ENCODE measurements around the gene GK. TPM values are rescaled to one million over a fixed set of nuclear protein-coding genes. Genes with fewer than 3 reads are reported as not detected.

GK gene
- total RNA-seq, 2 donors from 2014 or later = 8.9 to 10.2 TPM

DNA sequence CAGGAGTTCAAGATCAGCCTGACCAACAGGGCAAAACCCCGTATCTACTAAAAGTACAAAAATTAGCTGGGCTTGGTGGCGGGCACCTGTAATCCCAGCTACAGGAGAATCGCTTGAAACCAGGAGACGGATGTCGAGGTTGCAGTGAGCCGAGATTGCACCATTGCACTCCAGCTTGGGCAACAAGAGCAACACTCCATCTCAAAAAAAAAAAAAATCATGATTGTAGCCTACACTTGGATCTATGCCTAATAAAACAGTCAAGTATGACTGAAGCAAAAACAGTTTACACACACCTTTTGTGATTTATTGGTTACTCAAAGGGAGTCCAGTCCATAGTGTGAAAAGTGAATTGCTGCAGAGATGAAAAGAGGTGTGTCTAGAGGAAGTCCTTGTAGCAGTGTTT is 41.0 kb upstream of the GK start:
- Histone ChIP-seq H3K27me3 (ENCODE audit: control insufficient read depth, insufficient read depth, low read length, poor library complexity, severe bottlenecking) (no peaks in the 10 kb centered on the region), H3K27ac (ENCODE audit: low read depth, low read length) (no peak overlapping the region), H3K36me3 (ENCODE audit: control insufficient read depth, insufficient read depth, low read length) (no peaks in the 10 kb centered on the region), H3K9ac (ENCODE audit: extremely low read depth, low read length, poor library complexity, severe bottlenecking) (no peak overlapping the region), H3K9me3 (ENCODE audit: control insufficient read depth, low read length) (no peaks in the 10 kb centered on the region), H3K4me3 (ENCODE audit: low read length) (no peak overlapping the region), H3K4me1 (ENCODE audit: control insufficient read depth, insufficient read depth, low read length) (no peaks in the 10 kb centered on the region)
- TF ChIP-seq, protein P1, sequence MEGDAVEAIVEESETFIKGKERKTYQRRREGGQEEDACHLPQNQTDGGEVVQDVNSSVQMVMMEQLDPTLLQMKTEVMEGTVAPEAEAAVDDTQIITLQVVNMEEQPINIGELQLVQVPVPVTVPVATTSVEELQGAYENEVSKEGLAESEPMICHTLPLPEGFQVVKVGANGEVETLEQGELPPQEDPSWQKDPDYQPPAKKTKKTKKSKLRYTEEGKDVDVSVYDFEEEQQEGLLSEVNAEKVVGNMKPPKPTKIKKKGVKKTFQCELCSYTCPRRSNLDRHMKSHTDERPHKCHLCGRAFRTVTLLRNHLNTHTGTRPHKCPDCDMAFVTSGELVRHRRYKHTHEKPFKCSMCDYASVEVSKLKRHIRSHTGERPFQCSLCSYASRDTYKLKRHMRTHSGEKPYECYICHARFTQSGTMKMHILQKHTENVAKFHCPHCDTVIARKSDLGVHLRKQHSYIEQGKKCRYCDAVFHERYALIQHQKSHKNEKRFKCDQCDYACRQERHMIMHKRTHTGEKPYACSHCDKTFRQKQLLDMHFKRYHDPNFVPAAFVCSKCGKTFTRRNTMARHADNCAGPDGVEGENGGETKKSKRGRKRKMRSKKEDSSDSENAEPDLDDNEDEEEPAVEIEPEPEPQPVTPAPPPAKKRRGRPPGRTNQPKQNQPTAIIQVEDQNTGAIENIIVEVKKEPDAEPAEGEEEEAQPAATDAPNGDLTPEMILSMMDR (conservative IDR thresholded peaks at IDR 0.05) = no peak
- no peak overlapping the region for H3K4me3 Mint-ChIP-seq
- no peaks in the 10 kb centered on the region for H3K36me3 Mint-ChIP-seq (ENCODE audit: low read depth)
- no peaks in the 10 kb centered on the region for H3K27me3 Mint-ChIP-seq (ENCODE audit: insufficient read depth)
- WGBS, 2 experiments (ENCODE audit: insufficient coverage in 1 of 2, insufficient read length in 1 of 2) = 81% methylated on average over 6 of the region's 6 CpGs; no CpG with 5 or more reads in 1 of the 2 experiments
- H3K4me1 Mint-ChIP-seq = peaks cover 6% of the 10 kb centered on the region
- DNase-seq = no peak
- H3K27ac Mint-ChIP-seq = no peak overlapping the region
- peaks cover 12% of the 10 kb centered on the region for H3K9me3 Mint-ChIP-seq

DNA sequence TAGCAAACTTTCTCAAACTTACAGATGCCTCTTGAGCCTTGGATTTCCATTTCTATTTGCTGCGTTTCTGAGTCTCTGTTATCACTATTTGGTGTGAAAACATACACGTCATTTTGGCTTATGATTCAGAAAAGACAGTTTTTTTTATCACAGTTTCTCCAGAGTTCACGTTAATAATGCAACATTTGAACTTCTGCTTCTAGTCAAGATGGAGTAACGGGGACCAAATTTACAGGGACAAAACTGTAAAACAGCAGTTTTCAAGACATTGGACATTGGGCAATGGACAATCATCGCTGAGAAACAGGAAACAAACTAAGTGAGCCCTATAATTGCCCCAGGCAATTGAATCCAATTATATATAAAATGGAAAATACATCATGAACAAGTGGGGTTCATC is 39.5 kb upstream of the GK start:
- H3K27me3 ChIP-seq (ENCODE audit: control insufficient read depth, insufficient read depth, low read length, poor library complexity, severe bottlenecking) = no peaks in the 10 kb centered on the region
- H3K36me3 ChIP-seq (ENCODE audit: control insufficient read depth, insufficient read depth, low read length) = no peaks in the 10 kb centered on the region
- H3K9ac ChIP-seq (ENCODE audit: extremely low read depth, low read length, poor library complexity, severe bottlenecking) = no peak overlapping the region
- WGBS, 2 experiments (ENCODE audit: insufficient coverage in 1 of 2, insufficient read length in 1 of 2) = 97 to 100% methylated on average over 4 of the region's 5 CpGs
- Mint-ChIP-seq H3K36me3 (ENCODE audit: low read depth) (no peaks in the 10 kb centered on the region), H3K4me3 (no peak overlapping the region), H3K27ac (no peak overlapping the region), H3K9me3 (peaks cover 12% of the 10 kb centered on the region), H3K27me3 (ENCODE audit: insufficient read depth) (no peaks in the 10 kb centered on the region), H3K4me1 (peaks cover 12% of the 10 kb centered on the region)
- TF ChIP-seq, protein P1 (conservative IDR thresholded peaks at IDR 0.05) = no peak
- DNase-seq = no peak
- H3K4me1 ChIP-seq (ENCODE audit: control insufficient read depth, insufficient read depth, low read length) = no peaks in the 10 kb centered on the region
- no peak overlapping the region for H3K4me3 ChIP-seq (ENCODE audit: low read length)
- no peaks in the 10 kb centered on the region for H3K9me3 ChIP-seq (ENCODE audit: control insufficient read depth, low read length)
- H3K27ac ChIP-seq (ENCODE audit: low read depth, low read length) = no peak overlapping the region

DNA sequence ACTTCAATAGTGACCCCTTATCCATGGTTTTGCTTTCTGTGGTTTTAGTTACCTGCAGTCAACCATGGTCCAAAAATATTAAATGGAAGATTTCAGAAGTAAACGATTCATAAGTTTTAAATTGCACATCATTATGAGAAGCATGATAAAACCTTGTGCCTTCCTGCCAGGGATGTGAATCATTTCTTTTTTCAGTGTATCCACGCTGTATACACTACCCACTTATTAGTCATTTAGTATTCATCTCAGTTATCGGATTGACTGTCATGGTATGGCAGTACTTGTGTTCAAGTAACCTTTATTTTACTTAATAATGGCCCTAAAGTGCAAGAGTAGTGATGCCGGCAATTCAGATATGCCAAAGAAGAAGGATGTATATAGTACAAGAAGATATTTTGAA is 38.0 kb upstream of the GK start:
- WGBS, 2 experiments (ENCODE audit: insufficient coverage in 1 of 2, insufficient read length in 1 of 2) = 50% methylated on average over 2 of the region's 4 CpGs; no CpG with 5 or more reads in 1 of the 2 experiments
- H3K4me1 Mint-ChIP-seq = peaks cover 9% of the 10 kb centered on the region
- no peak overlapping the region for H3K27ac Mint-ChIP-seq
- TF ChIP-seq, protein P1 (conservative IDR thresholded peaks at IDR 0.05) = no peak
- H3K27me3 ChIP-seq (ENCODE audit: control insufficient read depth, insufficient read depth, low read length, poor library complexity, severe bottlenecking) = no peaks in the 10 kb centered on the region
- no peaks in the 10 kb centered on the region for H3K36me3 ChIP-seq (ENCODE audit: control insufficient read depth, insufficient read depth, low read length)
- no peak overlapping the region for H3K9ac ChIP-seq (ENCODE audit: extremely low read depth, low read length, poor library complexity, severe bottlenecking)
- no peak overlapping the region for H3K4me3 Mint-ChIP-seq
- no peaks in the 10 kb centered on the region for H3K4me1 ChIP-seq (ENCODE audit: control insufficient read depth, insufficient read depth, low read length)
- H3K27me3 Mint-ChIP-seq (ENCODE audit: insufficient read depth) = no peaks in the 10 kb centered on the region
- peaks cover 16% of the 10 kb centered on the region for H3K9me3 Mint-ChIP-seq
- no peak for DNase-seq
- H3K36me3 Mint-ChIP-seq (ENCODE audit: low read depth) = no peaks in the 10 kb centered on the region
- H3K9me3 ChIP-seq (ENCODE audit: control insufficient read depth, low read length) = no peaks in the 10 kb centered on the region
- no peak overlapping the region for H3K27ac ChIP-seq (ENCODE audit: low read depth, low read length)
- no peak overlapping the region for H3K4me3 ChIP-seq (ENCODE audit: low read length)

Measured in endodermal cell (in vitro differentiated cells).